Superior temporal gyrus (tissue), 1 donor: ENCODE data around the gene KCNT1.

ENCODE experiments used
- DNase-seq: peaks from one replicate; pipeline ENCODE4 v3.0.0-alpha.2; 2016; ENCODE audit errors: extremely low spot score

KCNT1 gene

GRCh38 chr9:135745686-135746324 is 43.8 kb downstream of the KCNT1 start:
- DNase-seq, result no peak

DNA sequence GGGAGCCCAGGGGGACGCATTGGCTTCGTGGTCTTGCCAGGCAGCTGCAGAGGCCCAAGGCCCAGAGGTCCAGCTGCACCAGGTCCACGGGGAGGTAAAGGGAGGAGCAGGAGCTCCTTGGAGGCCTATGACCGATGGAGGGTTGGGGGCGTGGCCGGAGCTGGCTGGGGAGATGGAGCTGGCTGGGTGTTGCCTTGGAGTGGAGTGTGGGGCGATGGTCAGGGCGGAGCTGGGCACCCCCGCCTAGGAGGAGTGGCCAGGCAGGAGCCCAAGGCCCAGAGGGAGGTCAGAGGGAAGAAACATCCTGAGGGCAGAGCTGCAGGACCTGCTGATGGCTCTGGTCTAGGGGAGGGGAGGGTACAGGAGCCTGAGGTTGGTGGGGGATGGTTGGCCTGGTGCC is 44.6 kb downstream of the KCNT1 start:
- no peak for DNase-seq

GRCh38 chr9:135747311-135747710 is 45.3 kb downstream of the KCNT1 start:
- no peak for DNase-seq

GRCh38 chr9:135748676-135749075 is 46.7 kb downstream of the KCNT1 start:
- no peak for DNase-seq

DNA sequence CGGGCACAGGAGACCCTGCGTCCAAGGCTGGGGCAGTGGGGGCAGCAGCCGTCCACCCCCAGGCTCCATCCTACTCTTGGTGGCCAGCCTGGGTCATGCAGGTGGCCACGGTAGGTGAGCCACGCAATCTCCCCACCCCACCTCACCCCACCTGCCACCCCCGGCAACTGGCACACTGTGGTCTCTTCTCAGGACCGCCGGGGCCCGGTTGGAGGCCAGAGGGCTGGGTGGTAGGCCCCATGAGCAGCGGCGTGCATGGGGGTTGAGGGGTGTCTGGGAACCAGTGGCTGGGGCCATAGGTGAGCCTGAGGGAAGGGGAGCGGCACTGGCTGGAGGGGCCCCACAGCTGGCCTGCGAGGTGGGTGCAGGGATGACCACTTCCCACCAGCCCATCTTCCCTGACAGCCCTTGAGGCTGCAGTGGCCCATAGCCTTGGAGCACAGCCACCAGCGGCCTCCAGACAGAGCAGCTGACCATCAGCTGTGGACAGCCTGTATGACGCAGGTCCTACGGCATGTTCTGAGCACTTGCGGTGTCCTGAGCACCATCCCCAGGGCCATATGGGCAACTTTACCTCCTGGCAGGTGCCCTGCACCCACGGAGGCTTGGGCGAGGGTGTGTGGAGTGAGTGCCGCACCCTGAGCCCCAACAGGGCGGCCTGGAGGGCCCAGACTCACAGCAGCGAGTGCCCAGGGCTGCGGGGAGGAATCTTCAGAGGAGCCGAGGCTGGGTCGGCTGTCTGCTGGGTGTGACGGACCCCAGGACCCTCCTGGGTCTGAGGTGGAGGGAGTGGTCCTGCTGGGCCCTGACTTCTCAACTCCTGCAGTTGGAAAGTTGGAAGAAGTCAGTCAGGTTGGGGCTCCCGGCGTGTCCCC is 47.4 kb downstream of the KCNT1 start:
- DNase-seq, result no peak

GRCh38 chr9:135750786-135751185 is 48.8 kb downstream of the KCNT1 start:
- DNase-seq, result no peak

DNA sequence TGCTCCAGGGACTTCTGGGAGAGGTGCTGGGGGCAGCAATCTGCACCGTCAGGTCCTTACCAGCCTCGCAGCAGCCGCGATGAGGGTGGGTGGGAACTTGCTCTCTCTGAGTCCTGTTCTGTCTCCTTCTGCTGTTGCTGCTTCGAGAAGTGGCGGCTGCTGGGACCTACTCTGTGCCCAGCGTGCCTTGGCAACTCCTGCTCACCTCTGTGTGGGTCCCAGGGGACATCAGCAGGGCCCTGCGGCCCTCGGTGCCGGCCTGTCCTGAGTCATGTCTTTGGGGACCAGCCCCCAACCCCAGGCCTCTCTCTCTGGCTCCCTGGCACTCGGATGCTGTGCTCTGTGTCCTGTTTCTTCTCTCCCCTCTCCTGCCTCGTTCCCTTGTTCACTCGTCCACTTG is 49.5 kb downstream of the KCNT1 start:
- no peak for DNase-seq

GRCh38 chr9:135752281-135753204 is 50.6 kb downstream of the KCNT1 start:
- DNase-seq, result no peak

DNA sequence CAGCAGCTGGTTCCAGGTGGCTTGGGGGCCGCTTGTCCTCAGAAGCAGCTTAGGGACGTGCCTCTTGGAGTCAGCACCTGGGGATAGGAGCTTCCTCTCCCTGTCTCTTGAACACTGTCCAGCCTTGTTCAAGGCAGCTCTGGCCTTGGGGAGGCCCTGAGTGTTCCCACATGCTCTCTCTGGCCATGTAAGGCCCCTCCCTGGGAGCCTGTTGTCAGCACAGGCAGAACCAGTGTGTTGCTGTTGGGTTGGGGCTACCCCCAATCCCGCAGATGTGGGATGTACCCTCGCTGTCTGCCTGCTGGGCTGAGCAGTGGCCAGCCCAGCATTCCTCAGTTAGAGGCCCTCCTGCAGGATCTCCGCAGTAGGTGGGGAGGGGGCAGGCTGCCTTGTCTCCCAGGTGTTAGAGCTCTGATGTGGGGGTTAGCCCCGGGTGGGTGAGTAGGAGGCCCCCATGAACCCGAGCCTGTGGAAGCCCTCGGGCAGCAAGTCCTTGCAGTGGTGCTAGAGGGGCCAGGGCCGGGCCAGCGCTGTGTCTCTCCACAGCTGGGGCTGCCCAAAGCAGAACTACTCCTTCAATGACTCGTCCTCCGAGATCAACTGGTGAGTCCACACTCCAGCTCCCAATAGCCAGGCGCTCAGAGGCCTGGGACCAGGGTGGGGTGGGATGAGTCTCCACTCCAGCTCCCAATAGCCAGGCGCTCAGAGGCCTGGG is 51.6 kb downstream of the KCNT1 start:
- DNase-seq, result no peak

GRCh38 chr9:135756576-135756975 is 54.6 kb downstream of the KCNT1 start:
- no peak for DNase-seq

DNA sequence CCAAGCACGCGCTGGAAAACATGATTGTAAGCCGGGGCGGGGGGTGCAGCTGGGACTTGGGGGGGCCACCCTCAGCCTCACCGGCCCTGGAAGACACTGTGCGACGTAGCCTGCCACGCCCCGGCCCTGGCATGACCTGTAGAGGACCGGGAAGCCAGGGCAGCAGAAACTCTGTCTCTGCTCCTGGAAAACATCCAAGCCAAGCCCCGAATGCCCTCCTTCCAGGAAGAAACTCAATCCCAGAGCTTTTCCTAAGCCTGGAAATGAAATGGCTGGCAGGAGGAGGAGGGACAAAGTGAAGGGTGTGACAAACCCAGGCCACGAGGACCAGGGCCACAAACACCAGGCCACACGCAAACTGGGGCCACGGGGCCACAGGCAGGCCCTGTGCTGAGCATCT is 55.4 kb downstream of the KCNT1 start:
- no peak for DNase-seq

DNA sequence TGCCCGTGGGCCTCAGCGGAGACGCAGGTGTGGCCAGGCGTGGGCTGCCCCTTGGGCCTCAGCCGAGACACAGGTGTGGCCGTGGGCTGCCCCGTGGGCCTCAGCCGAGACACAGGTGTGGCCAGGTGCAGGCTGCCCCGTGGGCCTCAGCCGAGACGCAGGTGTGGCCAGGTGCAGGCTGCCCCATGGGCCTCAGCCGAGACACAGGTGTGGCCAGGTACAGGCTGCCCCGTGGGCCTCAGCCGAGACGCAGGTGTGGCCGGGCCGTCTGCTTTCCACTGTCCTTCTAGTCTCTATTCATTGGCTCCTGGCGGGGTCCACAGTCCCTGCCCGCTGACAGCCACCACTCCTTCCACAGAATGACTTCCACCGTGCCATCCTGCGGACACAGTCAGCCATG is 56.1 kb downstream of the KCNT1 start:
- DNase-seq, result no peak

GRCh38 chr9:135758870-135759269 is 56.9 kb downstream of the KCNT1 start:
- no peak for DNase-seq

DNA sequence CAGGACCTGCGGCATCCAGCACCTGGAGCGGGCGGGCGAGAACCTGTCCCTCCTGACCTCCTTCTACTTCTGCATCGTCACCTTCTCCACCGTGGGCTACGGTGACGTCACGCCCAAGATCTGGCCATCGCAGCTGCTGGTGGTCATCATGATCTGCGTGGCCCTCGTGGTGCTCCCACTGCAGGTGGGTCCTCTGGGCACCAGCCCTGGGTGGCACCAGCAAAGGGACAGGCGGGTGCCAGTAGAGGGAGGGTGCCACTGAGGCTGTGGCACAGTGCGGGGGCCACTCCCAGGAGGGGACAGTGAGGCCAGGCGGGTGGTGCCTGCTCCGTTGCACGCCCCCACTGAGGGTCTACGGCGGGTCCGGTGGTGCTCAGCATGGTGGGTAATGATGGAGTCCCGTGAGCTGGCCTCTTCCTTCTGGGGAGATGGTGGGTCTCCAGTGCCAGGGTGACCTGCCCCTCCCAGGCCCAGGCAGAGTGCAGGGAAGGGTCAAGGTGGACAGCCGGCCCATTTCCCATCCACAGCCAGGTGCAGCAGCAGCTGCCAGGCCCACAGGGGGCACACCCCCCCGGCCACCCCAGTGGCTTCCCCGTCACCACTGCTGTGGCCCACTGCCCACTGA is 57.8 kb downstream of the KCNT1 start:
- no peak for DNase-seq

GRCh38 chr9:135760465-135760864 is 58.5 kb downstream of the KCNT1 start:
- no peak for DNase-seq

DNA sequence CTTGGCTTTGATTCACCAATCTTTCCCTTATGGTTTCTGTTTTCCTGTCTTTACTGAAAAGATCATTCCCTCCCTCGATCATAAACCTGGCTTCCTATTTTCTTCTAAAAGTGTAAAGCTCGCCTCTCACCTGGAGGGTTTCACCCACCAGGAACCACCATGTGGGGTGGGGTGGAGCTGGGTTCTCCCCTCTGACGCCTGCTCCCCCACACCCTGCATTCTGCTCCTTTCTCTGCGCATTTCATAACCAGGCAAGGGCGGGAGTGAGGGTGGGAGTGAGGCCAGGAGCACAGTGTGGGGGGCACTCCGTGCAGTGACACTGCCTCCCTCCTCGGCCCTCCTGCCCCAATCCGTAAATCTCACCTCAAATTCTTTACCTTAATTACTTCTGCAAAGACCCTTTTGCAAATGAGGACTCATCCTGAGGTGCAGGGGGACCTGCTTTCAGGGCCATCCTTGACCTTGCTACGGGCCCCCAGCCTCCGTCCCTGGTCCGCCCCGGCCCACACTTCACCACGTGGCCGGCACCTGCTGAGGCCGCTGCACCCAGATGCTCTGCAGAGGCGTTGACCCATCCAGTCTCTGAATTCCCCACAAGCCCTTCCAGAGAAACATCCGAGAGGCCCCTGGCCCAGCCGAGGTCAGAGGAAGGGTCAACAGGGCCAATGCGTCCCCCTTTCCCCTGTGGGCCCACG is 59.3 kb downstream of the KCNT1 start:
- DNase-seq, result no peak

DNA sequence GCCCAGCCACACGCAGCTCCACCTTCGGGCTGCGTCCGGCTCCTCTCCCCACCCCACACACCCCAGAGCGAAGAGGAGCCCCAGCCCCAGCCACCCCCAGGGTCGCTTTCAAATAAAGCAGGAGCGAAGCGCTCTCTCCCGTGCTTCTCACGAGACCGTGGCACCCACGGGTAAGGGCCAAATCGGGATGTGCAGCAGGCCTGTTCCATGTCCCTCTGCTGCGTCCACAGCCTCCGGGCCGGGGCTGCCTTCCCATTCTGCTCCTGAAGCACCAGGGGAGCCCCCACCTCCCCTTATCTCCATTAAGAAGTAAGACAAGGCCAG is 59.8 kb downstream of the KCNT1 start:
- no peak for DNase-seq

- DNase-seq, result no peak
Observed at GRCh38 chr9:135762921-135763320, 60.9 kb downstream of the KCNT1 start.

GRCh38 chr9:135763716-135764446 is 61.9 kb downstream of the KCNT1 start:
- DNase-seq, result no peak

DNA sequence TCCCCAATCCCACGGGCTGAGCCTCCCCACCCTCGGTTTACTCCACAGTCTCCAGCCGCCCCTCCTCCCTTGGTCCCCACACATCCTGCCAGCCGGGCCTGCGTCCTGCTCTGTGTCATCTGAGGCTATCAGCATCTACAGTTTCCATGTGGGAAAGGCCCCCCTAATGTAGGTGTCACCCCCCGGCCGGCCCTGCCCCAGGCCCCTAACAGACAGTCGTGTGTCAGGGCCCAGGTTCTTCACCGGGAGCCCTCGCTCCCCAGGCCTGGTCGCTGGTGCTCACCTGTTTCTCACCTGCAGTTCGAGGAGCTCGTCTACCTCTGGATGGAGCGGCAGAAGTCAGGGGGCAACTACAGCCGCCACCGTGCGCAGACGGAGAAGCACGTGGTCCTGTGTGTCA is 62.7 kb downstream of the KCNT1 start:
- DNase-seq, result no peak
